Hematopoietic multipotent progenitor cell (in vitro differentiated cells): ENCODE data around the gene RPL35. TPM values are rescaled to one million over a fixed set of nuclear protein-coding genes. Genes with fewer than 3 reads are reported as not detected.
"Not testable (repeated sequence)": the region's sequence is repeated elsewhere in the genome, so short reads cannot be mapped to it uniquely, and the experiment has no call there.

Experiments used
- DNase-seq, 3 donors: peaks; one replicate each; pipeline ENCODE4 v3.0.0-alpha.2; 2011 to 2015; ENCODE audit warnings: low read depth in 2 of 3, low spot score in 2 of 3
- total RNA-seq: library from RNA; depleted of rRNA; stranded (reverse); fragments of >200 nt; gene quantifications from one replicate; pipeline ENCODE4 v1.2.3, GENCODE V29; 2012

RPL35 gene
- total RNA-seq, 1 donor, result 1,783 TPM

- no peak for DNase-seq
Observed at GRCh38 chr9:124853605-124854143, 8.1 kb downstream of the RPL35 start.

DNA sequence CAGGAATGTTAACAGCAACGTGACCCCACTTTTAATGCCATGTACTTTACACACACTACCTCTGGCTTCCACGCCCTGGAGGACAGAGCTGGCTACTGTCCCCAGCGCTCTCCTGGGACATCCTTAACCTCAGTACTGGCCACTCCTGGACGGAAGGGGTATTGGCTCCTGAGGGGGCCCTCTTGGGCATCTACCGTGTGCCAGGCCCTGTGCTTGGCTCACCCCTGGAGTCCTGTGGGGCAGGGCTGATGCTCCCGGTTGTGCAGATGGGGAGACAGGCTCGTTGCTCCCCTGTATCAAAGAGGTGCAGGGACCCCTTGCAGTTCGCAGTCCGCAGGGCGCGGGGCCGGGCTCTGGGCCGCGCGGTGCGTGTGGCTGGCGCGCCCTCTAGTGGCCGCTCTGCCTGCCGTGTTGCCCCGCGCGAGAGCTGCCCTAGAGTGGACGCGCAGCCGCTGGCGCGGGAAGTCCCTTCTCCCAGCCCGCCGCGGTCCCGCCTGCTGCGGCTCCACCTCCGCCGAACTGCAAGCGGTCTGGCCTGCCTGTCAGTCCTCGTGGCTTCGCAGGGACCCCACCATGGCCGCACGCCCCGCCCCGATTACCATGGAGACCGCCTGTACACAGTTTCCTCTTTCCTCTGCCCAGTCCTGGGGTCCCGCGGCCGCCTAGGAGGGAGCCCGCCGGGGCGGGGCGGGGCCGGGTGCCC, 8.8 kb downstream of the RPL35 start, which contains the start of gene WDR38:
WDR38 (plus strand) TSS at position 632 of the 703 bp plus-strand sequence. CDS start 72 bp downstream, outside the sequence.
- peak; percentile 63 to 79 (median 78) for DNase-seq

GRCh38 chr9:124852121-124852828, 9.5 kb downstream of the RPL35 start:
- no peak for DNase-seq

DNA sequence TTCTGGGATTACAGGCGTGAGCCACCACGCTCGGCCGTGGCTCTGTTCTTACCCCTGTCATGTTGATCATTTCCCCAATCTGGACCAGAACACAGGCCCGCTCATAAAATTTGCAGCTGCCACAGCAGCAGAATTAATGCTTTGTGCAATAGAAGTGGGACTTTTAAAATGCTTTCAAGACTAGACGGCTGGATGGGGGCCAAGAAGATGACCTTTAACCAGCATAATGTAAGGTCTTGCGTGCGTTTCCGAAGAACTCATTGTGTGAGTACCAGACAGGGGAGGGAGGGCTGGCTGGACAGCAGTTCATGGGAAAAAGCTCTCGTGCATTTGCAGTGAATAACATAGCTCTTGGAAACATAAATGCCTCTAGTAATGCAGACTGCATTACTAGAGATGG, 12.0 kb downstream of the RPL35 start:
- DNase-seq, result no peak

- DNase-seq, result no peak
Observed at GRCh38 chr9:124846969-124847368, 14.8 kb downstream of the RPL35 start.

GRCh38 chr9:124846467-124846866, 15.3 kb downstream of the RPL35 start:
- DNase-seq, result not testable (repeated sequence)

DNA sequence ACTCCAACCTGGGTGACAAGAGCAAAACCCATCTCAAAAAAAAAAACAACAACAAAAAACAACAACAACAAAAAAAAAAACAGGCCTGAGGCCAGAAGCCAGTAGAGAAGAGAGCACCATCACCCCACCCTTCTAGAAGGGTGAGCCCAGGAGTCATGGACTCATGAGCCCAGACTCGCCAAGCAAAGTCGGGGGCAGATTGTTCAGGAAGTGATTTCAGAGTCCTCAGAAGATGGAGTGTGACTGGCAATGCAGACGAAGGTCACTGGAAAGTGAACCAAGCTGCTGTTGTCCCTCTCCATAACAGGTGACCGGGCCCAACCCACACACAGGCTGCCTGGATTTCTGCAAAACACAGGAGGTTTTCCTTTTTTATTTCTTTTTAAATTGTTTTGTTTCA, 17.5 kb downstream of the RPL35 start:
- no peak for DNase-seq

DNA sequence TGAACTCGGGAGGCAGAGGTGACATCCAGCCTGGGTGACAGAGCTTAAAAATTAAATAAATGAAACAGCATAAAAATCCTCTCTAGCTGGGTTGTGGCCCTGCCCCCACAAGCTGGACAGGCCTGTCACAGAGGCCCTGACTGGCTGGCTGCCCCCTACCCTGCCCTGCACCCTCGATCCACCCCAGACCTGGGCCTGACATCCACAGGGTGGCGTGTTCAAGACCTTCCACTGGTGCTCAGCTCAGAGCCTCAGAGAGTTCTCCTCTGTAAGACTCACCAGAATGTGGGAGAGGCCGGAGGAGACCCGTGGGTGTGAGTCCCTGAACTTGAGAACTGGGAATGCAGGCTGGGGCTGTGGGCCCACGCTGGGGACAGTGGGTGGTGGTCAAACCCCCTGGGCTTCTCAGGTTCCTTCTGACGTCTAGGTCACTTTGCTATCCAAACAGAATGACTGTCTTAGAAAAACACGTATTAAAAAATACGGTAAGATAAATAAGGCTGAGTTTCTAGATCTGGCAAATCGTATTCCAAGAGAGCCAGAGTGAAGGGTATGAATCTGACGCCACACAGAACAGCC, 18.2 kb downstream of the RPL35 start:
- DNase-seq, result no peak

GRCh38 chr9:124841075-124841821, 20.5 kb downstream of the RPL35 start:
- no peak for DNase-seq

DNA sequence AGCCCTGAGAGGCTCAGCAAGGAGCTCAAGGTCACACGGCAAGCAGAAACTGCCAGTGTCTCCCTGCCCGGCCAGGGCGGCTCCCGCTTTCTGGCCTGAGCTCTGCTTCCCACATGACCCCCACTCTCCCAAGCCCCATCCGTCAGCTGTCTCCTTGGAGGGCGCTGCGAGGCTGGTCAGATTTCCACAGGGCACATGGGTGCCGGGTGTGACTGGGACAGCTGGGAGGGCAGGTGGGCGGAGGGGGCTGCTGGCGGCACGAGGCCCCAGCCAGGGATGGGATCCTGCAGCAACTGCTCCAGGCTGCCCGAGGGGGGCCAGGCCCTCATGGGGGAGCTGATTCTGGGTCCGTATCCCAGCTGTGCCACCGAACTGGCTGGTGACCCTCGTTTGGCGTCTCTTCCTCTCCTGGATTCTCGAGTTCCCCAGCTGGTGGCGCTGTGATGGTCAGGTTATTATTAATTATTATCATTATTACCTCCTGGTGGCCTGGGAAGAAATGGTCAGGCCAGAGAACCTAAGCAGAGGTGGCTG, 21.4 kb downstream of the RPL35 start:
- DNase-seq, result no peak

DNA sequence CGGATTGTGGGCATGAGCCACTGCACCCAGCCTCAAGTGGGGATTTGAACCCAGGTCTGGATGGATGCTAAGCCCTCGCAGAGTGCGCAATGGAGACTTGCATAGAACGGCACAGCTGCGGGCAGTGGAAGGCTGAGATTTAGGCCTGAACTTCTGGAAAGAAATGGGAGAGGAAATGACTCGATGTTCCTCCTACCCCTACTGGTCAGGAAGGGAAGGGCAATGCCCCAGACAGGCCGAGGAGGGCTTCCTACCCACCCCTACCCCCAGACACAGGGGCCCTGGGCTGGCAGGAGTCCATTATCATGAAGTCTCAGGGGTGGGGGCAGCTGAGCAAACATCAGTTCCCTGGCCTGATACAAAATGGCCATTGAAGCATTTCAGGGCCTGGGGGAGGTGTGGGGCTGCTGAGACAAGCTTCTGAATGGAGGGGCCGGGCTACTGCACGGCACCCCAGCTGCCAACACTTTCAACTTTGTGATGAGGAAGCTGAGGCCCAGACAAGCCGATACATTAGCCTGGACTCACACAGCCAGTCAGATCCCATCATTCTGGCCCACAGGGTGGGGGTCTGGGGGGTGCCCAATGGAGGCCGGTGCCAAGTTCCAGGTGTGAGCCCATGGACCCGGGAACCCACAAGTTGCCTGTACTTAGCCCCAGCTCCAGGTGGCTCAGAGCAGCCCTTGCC, 22.0 kb downstream of the RPL35 start:
- peak in 1 of 3 donors; percentile 45 for DNase-seq

DNA sequence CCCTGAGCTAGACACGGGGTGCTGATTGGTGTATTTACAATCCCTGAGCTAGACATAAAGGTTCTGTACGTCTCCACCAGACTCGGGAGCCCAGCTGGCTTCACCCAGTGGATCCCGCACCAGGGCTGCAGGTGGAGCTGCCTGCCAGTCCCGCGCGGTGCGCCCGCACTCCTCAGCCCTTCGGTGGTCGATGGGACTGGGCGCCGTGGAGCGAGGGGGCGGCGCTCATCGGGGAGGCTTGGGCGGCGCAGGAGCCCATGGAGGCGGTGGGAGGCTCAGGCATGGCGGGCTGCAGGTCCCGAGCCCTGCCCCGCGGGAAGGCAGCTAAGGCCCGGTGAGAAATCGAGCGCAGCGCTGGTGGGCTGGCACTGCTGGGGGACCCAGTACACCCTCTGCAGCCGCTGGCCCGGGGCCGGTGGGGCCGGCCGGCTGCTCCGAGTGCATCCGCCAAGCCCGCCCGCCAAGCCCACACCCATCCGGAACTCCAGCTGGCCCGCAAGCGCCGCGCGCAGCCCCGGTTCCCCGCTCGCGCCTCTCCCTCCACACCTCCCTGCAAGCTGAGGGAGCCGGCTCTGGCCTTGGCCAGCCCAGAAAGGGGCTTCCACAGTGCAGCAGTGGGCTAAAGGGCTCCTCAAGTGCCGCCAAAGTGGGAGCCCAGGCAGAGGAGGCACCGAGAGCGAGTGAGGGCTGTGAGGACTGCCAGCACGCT, 23.0 kb downstream of the RPL35 start:
- not testable (repeated sequence) for DNase-seq

- DNase-seq, result not testable (repeated sequence)
Observed at GRCh38 chr9:124838132-124838531, 23.6 kb downstream of the RPL35 start.

DNA sequence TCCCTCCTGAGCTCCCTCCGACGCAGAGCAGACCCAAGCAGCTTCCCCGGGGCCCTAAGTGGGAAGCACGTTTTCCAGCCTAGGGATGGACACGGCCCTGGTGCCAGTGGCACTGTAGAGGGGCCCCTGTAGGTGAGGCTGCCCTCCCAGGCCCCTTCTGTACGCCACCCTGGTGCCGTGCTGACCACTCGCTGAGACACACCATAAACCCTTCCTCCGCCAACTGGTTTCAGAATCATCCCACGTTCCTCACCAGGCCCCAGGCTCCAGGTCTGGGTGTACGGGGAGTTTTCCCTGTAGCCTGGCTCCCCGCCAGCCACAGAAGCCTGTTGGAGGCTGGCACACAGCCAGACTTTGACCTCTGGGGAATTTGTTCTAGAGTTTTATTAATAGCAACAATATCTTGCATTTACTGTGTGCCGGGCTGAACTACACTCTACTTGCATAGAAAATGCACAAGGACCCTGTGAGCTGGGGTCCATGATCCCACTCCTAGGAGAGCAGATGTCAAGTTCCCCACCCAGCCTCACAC, 26.7 kb downstream of the RPL35 start:
- DNase-seq, result no peak

GRCh38 chr9:124834591-124834990, 27.2 kb downstream of the RPL35 start:
- no peak for DNase-seq

DNA sequence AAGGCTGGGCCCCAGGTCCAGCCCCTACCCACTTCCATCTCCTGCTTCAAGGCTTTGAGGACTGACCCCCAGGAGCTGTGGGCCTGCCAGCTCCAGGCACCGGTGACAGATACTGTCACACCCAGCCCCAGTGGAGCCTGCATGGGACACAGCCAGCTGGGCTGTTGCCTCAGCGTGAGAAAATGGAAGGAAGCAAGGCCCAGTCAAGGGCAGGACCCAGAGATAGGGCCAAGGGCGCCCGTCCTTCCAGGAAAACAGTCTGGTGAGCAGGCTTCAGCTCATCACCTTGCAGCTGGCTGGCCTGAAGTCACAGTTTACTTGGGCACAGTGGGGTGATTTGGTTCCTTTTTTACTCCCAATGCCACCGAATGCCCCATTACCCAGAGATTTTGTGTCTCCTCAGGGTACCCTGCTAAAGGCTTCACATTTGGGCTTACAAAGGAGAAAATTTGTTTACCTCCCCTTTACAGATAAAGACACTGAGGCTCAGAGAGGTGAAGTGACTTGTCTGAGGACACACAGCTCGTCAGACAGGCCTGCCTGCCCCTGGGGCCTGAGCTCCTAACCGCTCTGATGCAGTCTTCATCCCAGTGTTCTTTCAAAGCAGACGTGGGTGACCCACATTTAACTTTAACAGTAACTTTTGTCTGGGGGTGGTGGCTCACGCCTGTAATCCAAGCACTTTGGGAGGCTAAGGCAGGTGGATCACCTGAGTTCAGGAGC, 30.0 kb downstream of the RPL35 start:
- DNase-seq, result no peak

GRCh38 chr9:124830593-124830992, 31.2 kb downstream of the RPL35 start:
- DNase-seq, result no peak

- DNase-seq, result no peak
Observed at GRCh38 chr9:124829334-124829669, 32.5 kb downstream of the RPL35 start.
